CD4-positive, alpha-beta T cell treated with Interleukin-4 for 1 hour (primary cell): ENCODE measurements around the gene TNIP1.
A peak's percentile ranks its signal among the peaks of the same experiment; 100 is the strongest.

ENCODE experiments used
- DNase-seq, 2 donors: peaks; one replicate each; pipeline ENCODE4 v3.0.0-alpha.2; 2020 to 2022

The TNIP1 gene

DNA sequence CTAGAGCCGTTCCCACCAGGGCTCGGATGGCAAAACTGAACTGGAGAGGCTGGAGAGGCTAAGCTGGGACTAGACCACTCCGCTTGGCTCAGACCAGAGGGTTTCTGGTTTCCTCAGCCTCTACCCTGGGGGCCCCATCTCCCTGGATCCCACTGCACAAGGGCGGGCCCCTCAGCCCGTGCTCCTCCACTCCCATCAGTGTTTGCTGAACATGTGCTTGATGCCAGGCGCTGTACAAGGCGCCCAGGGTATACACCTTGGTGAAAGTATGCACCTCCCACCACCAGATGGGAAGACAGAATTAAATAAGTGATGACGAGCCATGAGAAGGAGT is 42.5 kb downstream of the TNIP1 start:
- no peak for DNase-seq

DNA sequence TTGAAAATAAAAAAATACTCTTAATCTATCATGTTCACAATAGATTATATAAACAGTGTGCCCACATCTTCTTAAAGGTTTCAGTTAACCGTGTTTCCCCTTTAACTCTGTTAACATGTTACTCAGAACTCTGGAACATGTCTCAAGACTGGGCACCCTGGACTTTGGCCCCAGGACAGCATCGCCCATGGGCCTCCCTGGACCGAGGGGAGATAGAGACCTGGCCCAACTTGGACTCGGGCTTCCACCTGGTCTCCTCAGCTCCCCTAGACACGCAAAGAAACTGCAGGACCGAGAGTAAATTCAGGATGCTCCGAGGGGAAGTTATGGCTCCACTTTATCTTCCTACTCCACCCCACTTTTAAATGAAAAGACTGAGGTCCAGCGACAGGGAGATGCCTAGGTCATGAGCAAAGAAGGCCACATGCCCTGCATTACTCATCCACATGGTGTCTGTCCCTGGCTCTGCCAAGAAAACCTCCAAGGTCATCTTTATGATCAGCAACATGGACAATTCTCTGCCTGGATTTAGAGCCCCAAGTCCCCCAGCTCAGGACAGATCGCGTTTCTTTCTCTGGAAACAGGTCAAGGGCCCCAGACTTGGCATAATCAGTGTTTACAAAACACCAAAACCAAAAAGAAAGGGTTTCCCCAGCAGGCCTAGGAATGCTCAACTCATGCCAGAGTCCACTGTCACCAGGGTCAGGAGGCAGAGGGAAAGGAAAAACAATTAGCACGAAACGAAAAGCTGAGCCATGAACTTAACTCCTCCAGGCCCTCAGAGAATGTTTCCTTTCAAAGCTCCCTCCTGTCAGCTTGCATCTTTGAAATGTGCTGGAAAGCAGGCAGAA is 43.0 kb downstream of the TNIP1 start:
- no peak for DNase-seq

DNA sequence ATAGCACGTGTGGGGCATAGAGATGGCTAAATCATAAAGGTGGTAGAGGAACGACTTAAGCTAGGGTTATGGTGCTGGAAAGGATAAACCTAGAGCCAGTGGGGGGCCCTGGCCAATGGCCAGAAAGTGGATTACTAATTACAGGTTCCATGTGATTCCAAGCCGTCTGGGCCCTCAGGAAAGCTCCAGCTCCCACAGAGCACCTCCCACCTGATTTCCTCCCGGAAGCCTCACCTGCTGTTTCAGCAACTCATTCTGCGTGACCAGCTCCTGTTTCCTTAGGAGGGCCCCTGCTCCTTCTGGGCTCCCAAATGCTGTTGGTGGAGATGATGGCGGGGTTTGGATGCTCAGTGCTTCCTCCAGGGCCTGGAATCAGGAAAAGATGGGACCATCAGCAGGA is 44.3 kb downstream of the TNIP1 start:
- DNase-seq = no peak

DNA sequence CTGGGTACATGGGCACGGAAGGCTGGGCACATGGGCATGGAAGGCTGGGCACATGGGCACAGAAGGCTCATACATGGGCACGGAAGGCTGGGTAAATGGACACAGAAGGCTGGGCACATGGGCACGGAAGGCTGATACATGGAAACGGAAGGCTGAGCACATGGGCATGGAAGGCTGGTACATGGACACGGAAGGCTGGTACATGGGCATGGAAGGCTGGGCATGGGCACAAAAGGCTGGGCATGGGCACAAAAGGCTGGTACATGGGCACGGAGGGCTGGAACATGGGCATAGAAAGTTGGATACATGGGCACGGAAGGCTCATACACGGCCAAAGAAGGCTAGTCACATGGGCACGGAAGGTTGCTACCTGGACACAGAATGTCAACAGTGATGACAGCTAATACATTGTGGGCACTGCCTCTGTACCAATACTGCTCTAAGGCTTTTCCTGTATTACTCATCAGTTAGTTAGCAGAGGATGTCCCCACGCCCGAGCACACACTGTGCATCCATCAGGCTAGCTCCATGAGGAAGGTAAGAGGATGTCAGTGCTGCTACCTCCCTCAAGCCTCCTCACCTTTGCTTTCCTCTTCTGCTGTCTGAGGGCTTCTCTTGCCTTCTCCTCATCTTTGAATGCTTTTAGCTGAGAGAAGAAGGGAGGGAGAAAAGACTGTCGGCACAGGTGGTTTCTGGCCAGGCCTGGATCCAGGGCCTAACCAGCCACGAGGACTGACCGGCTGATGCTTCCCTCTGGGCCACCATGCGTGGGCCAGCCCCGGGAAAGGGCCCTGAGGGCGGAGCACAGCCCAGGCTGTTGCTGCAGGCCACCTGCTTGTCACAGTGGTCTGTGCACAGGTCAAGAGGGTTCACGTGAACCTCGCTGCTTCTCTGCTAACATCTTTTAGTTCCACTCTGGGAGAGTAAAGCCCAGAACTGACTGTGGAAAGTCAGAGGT is 46.1 kb downstream of the TNIP1 start:
- no peak for DNase-seq

DNA sequence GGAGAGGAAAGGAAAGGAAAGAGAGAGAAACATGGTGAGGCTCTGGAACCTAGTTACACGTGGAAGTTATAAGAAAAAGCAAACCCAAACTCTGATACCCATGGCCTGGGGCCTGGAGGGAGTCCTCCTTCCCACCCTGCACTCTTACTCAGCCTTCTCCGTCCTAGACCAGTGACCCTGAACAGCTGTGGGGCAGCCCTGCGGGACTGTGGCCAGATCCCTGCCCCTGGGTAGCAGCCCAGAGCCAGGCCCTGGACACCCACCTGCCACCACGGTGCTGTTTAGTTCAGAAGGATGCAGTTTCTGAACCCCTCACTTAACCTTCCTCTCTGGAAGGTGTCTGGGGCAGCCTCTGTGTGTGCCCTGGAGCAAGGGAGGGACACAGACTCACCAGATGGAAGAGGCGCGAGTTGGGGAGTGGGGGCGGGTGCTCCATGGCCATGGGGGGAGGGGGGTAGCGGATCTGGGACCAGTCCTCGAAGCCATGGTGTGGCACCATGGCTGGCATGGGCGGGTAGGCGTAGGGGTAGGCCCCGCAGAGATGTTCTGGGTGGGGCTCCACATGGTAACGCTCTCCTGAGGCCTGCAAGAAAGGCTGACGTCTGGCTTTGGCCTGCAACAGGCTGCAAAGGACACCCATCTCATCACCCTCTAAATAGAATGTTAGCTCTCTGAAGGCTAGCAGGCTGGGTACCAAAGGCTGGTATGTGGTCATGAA is 47.5 kb downstream of the TNIP1 start:
- no peak for DNase-seq

DNA sequence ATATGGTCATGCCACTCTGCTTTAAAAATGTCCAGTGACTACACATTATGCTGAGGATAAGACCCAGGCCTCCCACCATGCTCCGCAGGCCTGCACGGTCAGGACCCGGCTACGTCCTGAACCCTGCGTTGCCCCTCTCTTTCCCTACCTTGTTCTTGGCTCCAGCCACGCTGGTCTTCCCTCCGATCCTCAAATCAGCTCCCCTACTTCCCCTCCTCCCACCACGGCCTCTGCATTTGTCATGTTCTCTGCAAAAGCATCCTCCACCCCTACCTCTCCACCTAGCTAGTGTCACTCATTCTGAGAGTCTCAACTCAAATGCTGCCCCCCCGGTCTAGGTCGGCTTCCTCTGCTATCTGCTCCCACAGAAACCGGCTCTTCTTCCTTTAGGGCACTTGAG is 49.3 kb downstream of the TNIP1 start:
- no peak for DNase-seq

DNA sequence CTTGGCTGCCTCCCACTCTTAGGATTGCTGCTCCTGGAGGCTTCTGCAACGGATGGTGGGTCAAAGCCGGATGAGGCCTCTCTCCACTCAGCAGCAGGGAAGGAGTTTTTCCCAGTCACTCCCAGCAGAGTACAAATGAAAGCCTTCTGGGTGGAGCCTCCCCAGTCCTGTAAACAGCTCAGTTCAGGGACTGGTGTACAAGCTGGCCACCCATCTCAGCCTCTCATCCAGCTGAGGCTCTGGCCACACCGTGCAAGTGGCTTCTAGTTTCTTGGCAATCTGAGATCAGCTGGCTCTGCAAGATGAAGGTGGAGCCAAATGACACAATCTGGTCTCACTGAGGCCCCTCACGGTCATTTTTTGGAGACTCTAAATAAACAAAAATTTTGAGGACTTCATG is 50.5 kb downstream of the TNIP1 start:
- DNase-seq = no peak

DNA sequence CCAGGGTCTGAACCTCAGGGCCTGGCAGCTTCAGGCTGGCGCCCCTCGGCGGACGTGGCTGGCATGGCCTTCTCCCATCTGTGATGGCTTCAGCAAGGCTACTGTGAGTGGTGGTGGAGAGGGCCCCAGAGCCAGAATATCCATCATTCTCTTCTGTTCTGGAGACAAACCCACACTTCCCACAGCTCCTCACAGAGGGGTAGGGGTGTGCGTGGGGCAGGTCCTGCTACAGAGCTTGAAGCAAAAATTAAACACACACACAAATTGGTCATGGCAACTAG is 50.8 kb downstream of the TNIP1 start:
- no peak for DNase-seq

DNA sequence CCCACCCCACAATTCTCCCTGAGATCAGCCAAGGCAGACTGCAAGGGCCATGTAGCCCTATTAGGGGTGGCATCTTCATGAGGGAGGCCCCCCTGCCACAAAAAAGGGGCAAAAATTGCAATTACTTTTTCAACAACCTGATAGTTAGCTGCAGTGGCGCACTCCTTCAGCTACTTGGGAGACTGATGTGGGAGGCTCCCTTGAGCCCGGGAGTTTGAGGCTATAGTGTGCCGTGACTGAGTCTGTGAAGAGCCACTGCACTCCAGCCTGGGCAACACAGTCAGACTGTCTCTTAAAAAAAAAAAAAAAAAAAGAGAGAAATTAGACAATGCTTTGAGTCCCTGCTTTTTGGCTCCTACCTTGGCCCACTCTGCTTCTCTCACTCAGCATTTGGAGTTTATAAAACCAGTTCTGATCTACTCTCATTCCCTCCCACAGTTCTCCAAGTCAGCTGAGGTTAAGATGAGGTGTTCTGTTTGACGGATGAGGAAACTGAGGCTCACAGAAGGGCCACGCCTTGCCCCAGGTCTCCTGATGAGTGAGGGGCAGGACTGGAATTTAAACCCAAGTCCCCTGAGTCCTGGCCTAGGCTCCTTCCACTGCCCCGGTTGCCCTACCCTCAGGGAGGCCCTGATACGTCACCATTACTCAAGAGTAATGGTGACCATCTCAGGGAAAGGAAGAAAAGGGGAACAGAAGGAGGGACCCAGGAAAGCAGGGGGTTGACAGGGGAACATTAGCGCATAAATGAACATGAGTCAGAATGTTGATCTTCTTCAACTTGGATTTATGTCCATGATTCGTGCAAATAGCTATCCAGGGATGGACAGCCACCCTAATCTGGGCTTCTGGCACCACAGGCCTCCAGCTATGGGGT is 51.4 kb downstream of the TNIP1 start:
- no peak for DNase-seq

DNA sequence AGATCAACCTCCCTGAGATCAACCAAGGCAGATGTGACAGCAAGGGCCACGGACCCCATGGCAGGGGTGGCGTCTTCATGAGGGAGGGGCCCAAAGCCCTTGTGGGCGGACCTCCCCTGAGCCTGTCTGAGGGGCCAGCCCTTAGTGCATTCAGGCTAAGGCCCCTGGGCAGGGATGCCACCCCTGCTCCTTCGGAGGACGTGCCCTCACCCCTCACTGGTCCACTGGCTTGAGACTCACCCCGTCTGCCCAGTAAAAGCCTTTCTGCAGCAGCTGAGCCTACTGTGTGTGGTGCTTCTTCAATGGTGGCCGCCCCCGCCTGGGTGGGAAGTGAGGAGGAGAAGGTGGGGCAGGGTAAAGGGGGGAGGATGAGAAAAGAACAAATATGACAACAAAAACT is 52.1 kb downstream of the TNIP1 start:
- no peak for DNase-seq

DNA sequence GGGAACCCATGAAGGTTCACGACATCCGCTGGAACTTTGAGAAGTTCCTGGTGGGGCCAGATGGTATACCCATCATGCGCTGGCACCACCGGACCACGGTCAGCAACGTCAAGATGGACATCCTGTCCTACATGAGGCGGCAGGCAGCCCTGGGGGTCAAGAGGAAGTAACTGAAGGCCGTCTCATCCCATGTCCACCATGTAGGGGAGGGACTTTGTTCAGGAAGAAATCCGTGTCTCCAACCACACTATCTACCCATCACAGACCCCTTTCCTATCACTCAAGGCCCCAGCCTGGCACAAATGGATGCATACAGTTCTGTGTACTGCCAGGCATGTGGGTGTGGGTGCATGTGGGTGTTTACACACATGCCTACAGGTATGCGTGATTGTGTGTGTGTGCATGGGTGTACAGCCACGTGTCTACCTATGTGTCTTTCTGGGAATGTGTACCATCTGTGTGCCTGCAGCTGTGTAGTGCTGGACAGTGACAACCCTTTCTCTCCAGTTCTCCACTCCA is 52.8 kb downstream of the TNIP1 start:
- DNase-seq = no peak

DNA sequence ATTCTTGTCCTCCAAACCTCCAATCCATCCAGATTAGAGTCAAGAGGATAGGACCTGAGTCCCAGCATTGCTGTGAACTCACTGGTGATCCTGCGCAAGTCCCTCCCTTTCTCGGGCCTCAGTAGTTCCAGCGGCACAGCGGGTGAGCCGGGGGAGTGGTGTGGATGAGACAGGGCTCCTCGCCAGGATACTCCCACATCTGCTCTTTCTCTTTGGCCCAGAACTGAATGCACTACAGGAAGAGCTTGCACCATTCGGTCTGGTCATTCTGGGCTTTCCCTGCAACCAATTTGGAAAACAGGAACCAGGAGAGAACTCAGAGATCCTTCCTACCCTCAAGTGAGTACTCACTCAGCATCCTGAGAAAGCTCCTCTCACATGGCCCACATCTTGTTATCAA is 54.2 kb downstream of the TNIP1 start:
- no peak for DNase-seq

DNA sequence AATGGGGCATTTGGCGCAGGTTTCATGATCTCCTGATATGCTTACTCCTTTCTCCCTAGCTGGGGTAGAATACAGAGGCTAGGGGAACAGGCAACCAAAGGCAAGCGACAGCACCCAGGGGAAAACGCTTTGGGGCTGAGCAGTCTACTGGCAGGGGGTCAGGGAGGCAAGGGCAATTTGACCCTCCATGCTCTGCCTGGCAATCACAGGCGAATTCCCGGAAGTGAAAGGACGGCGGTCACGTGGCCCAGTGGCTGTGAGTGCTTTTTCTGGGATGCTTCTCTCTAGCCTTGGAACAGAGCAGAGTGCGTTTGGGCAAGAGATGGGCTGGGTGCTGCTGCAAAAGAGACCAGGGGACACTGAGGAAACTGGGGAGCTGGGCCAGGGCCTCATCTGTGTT is 54.7 kb downstream of the TNIP1 start:
- no peak for DNase-seq

DNA sequence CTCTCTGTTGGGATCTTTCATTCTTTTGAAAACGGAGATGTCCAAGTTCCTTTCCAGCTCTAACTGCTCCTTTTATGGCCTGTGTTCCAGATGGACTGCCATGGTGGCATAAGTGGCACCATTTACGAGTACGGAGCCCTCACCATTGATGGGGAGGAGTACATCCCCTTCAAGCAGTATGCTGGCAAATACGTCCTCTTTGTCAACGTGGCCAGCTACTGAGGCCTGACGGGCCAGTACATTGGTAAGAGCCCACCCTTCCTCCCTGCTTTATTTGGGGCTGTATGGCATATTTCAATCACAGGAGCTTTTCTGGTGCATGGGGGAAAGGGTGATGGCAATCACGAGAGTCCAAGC is 55.6 kb downstream of the TNIP1 start:
- no peak for DNase-seq

DNA sequence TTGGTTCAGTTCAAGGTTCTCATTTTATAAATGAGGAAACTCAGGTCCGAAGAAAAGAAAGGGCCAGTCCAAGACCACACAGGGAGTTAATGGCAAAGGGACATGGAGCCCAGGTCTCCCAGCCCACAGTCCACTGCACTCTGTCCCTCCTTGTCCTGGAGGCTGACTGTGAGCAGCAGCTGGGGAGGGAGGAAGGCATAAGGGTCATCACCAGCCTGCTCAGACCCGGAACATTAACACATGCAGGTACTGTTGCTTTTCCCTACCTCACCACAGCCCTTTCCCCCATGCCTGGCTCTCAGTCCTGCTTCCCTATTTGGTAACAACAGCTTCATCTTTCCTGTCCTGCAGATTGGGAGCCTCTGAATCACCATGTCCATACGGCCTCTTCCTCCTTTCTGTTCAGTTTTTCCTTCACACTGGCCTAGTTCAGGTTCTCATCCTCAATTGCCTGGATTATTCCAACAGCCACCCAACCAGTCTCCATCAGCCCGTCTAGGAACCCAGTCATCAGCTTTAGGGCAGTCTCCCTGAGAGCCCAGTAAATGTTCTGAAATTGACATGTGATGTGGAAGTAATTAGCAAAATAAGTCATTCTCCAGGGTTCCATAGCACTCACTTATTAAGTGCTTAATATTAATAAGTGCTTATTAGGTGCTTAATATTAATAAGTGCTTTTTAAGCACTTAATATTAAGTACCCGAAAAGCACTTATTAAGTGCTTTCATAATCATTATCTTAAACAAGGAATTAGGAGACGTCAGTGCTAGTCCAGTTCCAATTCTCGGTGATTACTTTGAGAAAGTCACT is 56.2 kb downstream of the TNIP1 start:
- DNase-seq = no peak

DNA sequence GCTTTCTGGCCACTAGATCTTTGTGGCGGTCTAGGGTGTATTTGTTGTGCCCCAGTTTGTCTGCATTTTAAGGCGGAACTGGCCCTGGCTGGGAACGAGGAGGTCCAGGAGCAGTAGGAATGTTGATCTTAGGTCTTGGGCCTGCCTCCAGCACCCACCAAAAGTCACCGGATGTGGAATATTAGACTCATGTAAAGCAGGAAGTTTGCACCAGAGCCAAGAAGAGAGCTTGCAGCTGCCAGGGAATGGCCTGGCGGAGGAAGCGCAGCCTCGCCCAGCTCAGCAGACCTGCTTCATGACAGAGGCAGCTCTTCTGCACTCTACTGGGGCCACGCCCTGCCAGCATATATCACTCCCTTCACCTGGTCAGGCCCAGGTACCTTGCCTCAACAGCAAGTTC is 57.2 kb downstream of the TNIP1 start:
- DNase-seq = no peak

DNA sequence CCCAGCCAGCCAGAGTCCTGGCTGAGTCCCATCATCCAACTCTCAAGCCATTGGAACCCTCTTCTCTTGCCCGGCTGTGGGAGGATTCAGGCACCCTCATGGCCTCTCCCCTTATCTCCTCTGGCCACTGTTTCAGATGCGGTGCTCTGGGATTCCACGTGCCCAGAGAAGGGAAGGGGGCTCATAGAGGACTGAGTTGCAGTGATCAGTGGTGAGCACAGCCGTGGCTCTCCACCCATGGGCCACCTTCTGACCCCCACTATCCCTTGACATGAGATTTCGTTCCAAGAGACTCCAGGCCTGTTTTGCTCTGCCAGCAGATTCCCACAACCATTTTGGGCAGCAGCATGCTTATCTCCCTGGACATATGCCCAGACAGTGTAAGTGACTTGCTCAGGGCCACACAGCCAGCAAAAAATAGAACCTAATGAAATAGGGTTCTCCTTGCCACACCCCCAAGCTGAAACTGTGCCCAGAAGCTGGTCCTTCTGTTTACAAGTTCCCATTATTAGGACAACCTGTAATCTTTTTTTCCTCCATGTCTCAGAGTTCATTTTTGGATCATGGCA is 57.7 kb downstream of the TNIP1 start:
- no peak for DNase-seq

DNA sequence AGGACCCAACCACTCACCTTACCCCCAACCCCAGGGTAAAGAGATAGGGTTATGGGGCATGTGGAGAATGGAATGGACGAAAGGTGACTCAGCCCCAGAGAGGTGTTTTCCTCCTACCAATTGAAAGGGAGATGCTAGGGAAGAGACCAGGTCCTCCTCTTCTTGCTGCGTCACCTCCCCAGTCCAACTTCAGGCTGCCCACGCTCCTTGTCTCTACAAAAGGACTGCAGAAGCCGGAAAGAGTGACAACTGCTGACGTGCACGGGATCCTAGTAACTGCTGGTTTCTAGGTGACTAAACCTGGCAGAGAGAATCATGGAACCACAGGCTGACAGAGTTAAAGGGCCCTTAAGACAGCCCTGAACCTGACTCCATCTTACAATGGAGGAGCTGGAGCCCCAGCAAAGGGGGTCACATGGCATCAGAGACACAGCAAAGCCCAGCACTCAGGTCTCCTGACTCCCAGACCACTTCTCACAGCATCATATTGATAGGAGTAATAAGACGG is 58.3 kb downstream of the TNIP1 start:
- no peak for DNase-seq

DNA sequence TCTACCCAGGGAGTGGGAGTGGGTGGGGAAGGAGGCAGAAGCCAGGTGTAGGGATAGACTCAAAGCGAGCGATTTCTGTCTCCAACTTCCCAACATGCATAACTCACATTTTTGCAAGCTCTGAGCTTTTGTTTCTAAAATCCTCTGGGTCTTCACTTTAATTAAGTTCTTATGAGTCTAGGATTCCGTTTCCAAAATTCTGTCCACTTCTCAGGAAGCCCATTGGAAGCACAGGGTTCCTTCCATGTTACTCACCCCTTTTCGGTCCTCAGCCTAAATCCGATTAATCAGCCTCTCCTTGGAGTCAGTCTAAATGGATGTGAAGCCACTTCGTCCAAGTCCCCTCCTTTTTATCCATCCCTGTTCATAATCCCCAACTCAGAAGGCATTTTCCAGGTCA is 59.1 kb downstream of the TNIP1 start:
- DNase-seq = no peak

DNA sequence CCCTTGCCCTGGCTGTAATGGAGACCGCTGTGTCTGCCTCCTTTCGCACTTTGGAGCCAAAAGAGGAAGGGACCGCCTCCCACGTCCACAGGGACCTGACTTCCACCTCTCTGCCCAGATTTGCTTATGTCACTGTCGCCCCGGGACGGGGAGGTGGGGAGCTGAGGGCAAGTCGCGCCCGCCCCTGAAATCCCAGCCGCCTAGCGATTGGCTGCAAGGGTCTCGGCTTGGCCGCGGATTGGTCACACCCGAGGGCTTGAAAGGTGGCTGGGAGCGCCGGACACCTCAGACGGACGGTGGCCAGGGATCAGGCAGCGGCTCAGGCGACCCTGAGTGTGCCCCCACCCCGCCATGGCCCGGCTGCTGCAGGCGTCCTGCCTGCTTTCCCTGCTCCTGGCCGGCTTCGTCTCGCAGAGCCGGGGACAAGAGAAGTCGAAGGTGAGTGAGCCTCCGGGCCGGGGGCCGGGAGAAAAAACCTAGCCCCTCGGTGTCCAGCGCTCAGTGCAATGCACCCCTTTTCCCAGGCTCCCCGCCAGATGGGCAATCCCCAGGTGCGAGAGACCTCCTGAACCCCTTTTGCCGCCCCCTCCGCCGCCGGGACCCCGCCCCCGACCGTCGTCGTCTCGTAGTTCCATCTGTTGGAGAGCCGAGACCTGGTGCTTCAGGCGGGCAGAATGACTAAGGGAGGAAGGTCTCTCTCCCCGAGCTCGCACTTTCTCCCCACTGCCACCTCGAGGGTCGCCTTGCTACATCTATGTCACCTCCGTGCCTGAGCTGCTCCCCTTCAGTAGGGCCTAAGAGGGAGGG is 60.3 kb downstream of the TNIP1 start, which contains the start of gene GPX3:
Gene GPX3, plus strand, starts transcription at position 288 of the 807 bp plus-strand sequence. Its CDS starts 64 bp downstream, at position 352.
- peak; percentile 37 to 74 for DNase-seq
